Osteocyte (in vitro differentiated cells): ENCODE results near the gene DDX10. TPM values are rescaled to one million over a fixed set of nuclear protein-coding genes. Genes with fewer than 3 reads are reported as not detected.

ENCODE experiments used
- DNase-seq: peaks from one replicate; pipeline ENCODE4 v3.0.0; 2021; ENCODE audit warnings: mixed read lengths; ENCODE audit not compliant: unreplicated experiment; ENCODE audit errors: extremely low spot score
- H3K27ac Mint-ChIP-seq: one replicate; pipeline ENCODE4 v1.8.0; 2021; ENCODE audit warnings: mild to moderate bottlenecking, mixed read lengths; ENCODE audit not compliant: unreplicated experiment
- H3K27me3 Mint-ChIP-seq: one replicate; pipeline ENCODE4 v1.8.0; 2021; ENCODE audit warnings: mixed read lengths; ENCODE audit not compliant: unreplicated experiment
- H3K36me3 Mint-ChIP-seq: one replicate; pipeline ENCODE4 v1.8.0; 2021; ENCODE audit warnings: mixed read lengths; ENCODE audit not compliant: unreplicated experiment
- H3K4me1 Mint-ChIP-seq: one replicate; pipeline ENCODE4 v1.8.0; 2021; ENCODE audit warnings: mixed read lengths; ENCODE audit not compliant: unreplicated experiment
- H3K4me3 Mint-ChIP-seq: one replicate; pipeline ENCODE4 v1.8.0; 2021; ENCODE audit warnings: mild to moderate bottlenecking, moderate library complexity, mixed read lengths; ENCODE audit not compliant: unreplicated experiment
- H3K9me3 Mint-ChIP-seq: one replicate; pipeline ENCODE4 v1.8.0; 2021; ENCODE audit warnings: mixed read lengths; ENCODE audit not compliant: unreplicated experiment
- total RNA-seq: library from RNA; stranded (reverse); gene quantifications from 2 replicates; pipeline ENCODE4 v1.2.1, GENCODE V29; 2021
- TF ChIP-seq, protein P1 (sequence below): fragments of 200-600 bp; sonication (generic); IDR thresholded peaks from 2 replicates; pipeline ENCODE4 v1.5.0; 2021; ENCODE audit warnings: antibody characterized with exemption, mild to moderate bottlenecking, moderate library complexity

DDX10 gene
- total RNA-seq, 1 donor from 2014 or later = 34.6 TPM

DNA sequence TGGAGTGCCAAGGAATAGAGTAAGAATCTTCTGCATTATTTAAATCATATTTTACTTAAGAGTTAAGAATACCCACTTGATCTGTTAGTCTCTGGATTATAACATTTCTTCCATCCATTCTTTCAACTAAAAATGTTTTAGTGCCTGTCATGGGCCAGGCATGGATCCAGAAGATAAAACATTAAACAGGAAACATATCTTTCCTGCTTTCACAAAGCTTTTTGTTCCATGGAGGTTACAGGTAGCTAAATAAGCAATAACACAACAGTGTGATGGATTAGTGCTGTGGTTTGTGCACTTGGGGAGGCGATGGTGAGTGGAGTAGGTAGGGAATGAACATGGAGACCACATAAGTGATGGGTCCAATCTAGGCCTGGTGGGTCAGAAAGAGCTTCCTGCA lies 258.5 kb downstream of the DDX10 start:
- peaks cover 6% of the 10 kb centered on the region for H3K36me3 Mint-ChIP-seq
- DNase-seq = no peak
- H3K9me3 Mint-ChIP-seq = no peaks in the 10 kb centered on the region
- H3K4me1 Mint-ChIP-seq = peaks cover 36% of the 10 kb centered on the region
- TF ChIP-seq, protein P1, sequence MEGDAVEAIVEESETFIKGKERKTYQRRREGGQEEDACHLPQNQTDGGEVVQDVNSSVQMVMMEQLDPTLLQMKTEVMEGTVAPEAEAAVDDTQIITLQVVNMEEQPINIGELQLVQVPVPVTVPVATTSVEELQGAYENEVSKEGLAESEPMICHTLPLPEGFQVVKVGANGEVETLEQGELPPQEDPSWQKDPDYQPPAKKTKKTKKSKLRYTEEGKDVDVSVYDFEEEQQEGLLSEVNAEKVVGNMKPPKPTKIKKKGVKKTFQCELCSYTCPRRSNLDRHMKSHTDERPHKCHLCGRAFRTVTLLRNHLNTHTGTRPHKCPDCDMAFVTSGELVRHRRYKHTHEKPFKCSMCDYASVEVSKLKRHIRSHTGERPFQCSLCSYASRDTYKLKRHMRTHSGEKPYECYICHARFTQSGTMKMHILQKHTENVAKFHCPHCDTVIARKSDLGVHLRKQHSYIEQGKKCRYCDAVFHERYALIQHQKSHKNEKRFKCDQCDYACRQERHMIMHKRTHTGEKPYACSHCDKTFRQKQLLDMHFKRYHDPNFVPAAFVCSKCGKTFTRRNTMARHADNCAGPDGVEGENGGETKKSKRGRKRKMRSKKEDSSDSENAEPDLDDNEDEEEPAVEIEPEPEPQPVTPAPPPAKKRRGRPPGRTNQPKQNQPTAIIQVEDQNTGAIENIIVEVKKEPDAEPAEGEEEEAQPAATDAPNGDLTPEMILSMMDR = no peak
- H3K27ac Mint-ChIP-seq = no peak overlapping the region
- no peak overlapping the region for H3K4me3 Mint-ChIP-seq
- no peaks in the 10 kb centered on the region for H3K27me3 Mint-ChIP-seq

DNA sequence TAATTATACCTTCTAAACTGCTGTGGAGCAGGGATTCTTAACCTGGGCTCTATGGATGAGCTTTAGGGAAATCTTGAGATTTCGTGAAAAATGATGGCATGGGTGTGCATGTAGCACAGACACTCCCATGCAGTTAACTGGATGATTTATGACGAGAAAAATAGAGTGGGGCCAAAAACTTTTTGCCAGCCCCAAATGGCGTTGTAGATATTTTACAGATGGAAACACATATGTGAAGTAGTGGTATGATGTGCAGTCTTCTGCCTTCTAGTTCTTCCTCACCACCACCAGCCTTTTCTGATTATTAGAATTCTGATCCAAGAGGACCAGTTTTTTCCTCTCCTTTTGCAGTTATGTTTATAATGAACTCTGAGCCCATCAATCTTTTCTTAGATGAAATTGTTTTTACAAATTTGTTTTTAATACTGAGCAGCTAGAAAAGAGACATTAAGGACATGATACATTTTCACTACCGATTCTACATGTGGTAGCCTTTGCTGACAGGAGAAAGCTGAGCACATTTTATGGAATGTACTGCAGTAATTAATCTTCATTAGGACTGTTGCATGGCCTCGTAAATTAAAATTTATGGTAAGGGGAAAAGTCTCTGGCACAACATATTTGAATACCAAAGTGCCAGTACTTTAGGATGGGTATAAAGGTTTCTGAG lies 261.4 kb downstream of the DDX10 start:
- H3K36me3 Mint-ChIP-seq = peaks cover 4% of the 10 kb centered on the region
- H3K4me3 Mint-ChIP-seq = no peak overlapping the region
- no peak for DNase-seq
- H3K4me1 Mint-ChIP-seq = peaks cover 41% of the 10 kb centered on the region
- H3K27me3 Mint-ChIP-seq = no peaks in the 10 kb centered on the region
- TF ChIP-seq, protein P1 = no peak
- H3K27ac Mint-ChIP-seq = no peak overlapping the region
- no peaks in the 10 kb centered on the region for H3K9me3 Mint-ChIP-seq

DNA sequence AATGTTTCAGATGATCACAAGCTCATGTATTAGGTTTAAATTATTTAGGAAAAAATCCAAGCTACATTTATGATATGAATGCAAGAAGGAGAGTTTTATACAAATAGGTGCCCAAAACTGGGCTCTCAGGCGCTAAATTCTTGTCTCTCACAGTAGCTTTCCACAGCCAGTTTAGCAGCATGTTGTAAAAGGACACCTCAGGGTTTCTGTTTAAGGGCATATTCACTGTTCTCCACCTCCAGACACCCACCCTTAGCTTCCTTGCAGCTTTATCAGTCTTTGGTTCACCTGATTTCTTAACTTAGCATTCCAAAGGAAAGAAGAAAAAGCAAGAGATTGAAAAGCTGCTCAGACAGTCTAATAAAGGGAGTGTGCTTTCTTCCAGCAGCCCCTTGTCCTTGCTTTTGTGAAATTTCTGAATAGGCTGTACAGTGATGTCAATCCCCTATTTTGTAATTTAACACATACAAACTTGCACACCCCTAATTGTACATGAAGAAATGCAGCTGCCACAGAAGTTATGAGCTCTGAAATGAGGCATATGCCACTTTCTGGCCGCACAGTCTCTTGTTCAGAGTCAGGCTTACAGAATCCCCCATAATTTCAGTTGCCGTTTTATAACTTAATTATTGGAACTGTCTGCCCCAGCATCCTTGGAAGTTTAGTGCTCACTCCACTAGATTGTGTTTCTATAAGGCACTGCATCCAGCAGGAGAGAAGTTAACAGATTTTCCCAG lies 262.1 kb downstream of the DDX10 start:
- no peak for DNase-seq
- TF ChIP-seq, protein P1 = no peak
- no peaks in the 10 kb centered on the region for H3K27me3 Mint-ChIP-seq
- no peak overlapping the region for H3K4me3 Mint-ChIP-seq
- H3K27ac Mint-ChIP-seq = no peak overlapping the region
- H3K4me1 Mint-ChIP-seq = peaks cover 45% of the 10 kb centered on the region
- H3K9me3 Mint-ChIP-seq = no peaks in the 10 kb centered on the region
- H3K36me3 Mint-ChIP-seq = peaks cover 4% of the 10 kb centered on the region

DNA sequence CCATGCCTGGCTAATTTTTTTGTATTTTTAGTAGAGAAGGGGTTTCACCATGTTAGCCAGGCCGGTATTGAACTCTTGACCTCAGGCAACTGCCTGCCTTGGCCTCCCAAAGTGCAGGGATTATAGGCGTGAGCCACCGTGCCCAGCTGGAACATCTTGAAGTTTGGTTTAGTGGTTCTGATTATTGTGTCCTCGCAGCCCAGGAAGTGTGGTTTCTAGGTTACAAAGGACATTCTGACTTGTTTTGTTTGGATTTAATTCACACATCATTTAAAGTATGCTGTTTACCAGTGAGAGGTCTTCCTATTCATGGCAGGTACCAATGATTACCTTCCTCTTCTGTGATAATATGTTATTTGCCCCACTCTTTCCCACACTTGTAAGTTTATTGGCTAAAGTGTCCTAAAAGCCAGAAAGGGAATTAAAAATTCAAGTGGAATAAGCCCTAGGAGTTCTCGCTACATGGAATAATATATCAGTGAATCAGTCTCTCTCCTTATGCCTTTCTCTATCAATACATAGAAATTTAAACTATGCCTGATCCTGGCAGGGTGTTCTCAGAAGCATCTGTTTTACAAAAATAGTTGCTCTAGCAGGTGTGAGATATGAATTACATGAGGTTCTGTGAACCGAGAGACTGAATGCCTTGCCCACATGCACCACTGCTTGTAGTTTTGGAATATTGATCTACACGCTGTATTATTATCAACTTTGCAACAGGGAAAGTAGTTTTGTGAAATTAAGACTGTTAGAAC lies 263.1 kb downstream of the DDX10 start:
- peaks cover 47% of the 10 kb centered on the region for H3K4me1 Mint-ChIP-seq
- DNase-seq = no peak
- H3K9me3 Mint-ChIP-seq = peaks cover 4% of the 10 kb centered on the region
- peak overlapping the region; percentile 20 for H3K27ac Mint-ChIP-seq
- no peak overlapping the region for H3K4me3 Mint-ChIP-seq
- H3K27me3 Mint-ChIP-seq = no peaks in the 10 kb centered on the region
- TF ChIP-seq, protein P1 = no peak
- H3K36me3 Mint-ChIP-seq = peaks cover 4% of the 10 kb centered on the region

DNA sequence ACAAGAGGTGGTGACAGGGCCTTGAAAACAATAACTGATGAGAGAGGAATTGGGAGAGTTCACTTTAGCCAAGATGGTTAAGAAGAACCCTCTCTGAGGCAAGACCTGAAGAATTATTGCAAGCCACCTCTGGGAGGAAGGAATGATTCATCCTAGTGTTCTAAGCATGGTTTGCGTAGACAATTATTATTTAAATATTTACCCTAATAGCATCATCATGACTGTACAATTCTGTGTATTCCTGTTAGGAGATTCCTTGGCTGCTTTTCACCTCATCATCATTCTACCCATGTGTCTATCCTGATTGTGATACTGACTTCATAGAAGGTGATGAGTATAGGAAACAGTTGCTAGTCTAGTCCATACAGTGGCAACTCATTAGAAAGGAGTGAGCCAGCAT lies 264.4 kb downstream of the DDX10 start:
- H3K27ac Mint-ChIP-seq = peak overlapping the region; percentile 65
- H3K27me3 Mint-ChIP-seq = no peaks in the 10 kb centered on the region
- peaks cover 4% of the 10 kb centered on the region for H3K9me3 Mint-ChIP-seq
- DNase-seq = no peak
- peaks cover 4% of the 10 kb centered on the region for H3K36me3 Mint-ChIP-seq
- TF ChIP-seq, protein P1 = no peak
- H3K4me1 Mint-ChIP-seq = peaks cover 45% of the 10 kb centered on the region
- H3K4me3 Mint-ChIP-seq = no peak overlapping the region
